Peyer's patch (tissue), 4 donors: ENCODE data around the gene CHAMP1.

Experiments
- CTCF ChIP-seq, 6 experiments: fragments of 450-650 bp in 4 of 6; fragments of 200-600 bp in 2 of 6; sonication (generic) in 1 of 6; IDR thresholded peaks; one replicate each; pipeline ENCODE4 v1.5.1; 2017 to 2019; ENCODE audit warnings: antibody characterized with exemption in 6 of 6, mild to moderate bottlenecking in 3 of 6, moderate library complexity in 1 of 6
- POLR2A ChIP-seq, 2 donors: fragments of 450-650 bp; IDR thresholded peaks; one replicate each; pipeline ENCODE4 v1.5.1; 2017; ENCODE audit warnings: antibody characterized with exemption in 2 of 2, mild to moderate bottlenecking in 2 of 2, moderate library complexity in 2 of 2

GRCh38 chr13:114313061-114313860, 1.0 kb upstream of the CHAMP1 start:
- TF ChIP-seq CTCF (IDR thresholded peaks at IDR 0.05) (no peak), POLR2A (IDR thresholded peaks at IDR 0.05) (no peak)
